SK-N-SH (cell line): ENCODE results near the gene MAGI2. TPM values are rescaled to one million over a fixed set of nuclear protein-coding genes. Genes with fewer than 3 reads are reported as not detected.
A peak's percentile ranks its signal among the peaks of the same experiment; 100 is the strongest.

Experiments
- CTCF ChIA-PET: fragments of 300-600, 350-600 bp; formaldehyde crosslinking; extraction: SDS; loops from one replicate; lab custom pipeline; 2021; lab: Yijun Ruan, JAX
- POLR2A ChIA-PET: fragments of 350-600 bp; sonication (Branson Sonifier 250); formaldehyde crosslinking; extraction: SDS; loops from one replicate; lab custom pipeline; 2020; ENCODE audit warnings: antibody characterized with exemption, inconsistent platforms; lab: Yijun Ruan, JAX
- DNase-seq: peaks from one replicate; pipeline ENCODE4 v3.0.0; 2012
- H2AFZ ChIP-seq: fragments of 200-600 bp; sonication (generic); 2 replicates; pipeline ENCODE4 v1.8.1; 2016; ENCODE audit warnings: antibody characterized with exemption, mild to moderate bottlenecking, low read depth
- H3F3A ChIP-seq: fragments of 200-600 bp; sonication (generic); replicated peaks from 2 replicates; pipeline ENCODE3; 2016; ENCODE audit warnings: antibody characterized with exemption, mild to moderate bottlenecking; ENCODE audit not compliant: insufficient read depth
- H3K27ac ChIP-seq, 2 experiments: fragments of 200-500 bp in 1 of 2; fragments of 200-600 bp in 1 of 2; sonication (Bioruptor generic) in 1 of 2; sonication (generic), shearing (Covaris generic) in 1 of 2; 2 replicates each; pipeline versions ENCODE4 v1.5.1 to v1.6.1; 2014 to 2016; ENCODE audit warnings: low read depth in 2 of 2, inconsistent platforms in 1 of 2, low read length in 1 of 2, mild to moderate bottlenecking in 1 of 2, mixed read lengths in 1 of 2
- H3K27me3 ChIP-seq: fragments of 200-600 bp; sonication (generic), shearing (Covaris generic); 2 replicates; pipeline ENCODE4 v1.6.1; 2016; ENCODE audit warnings: mixed run types; ENCODE audit not compliant: insufficient read depth
- H3K36me3 ChIP-seq, 2 experiments: fragments of 200-500 bp in 1 of 2; fragments of 200-600 bp in 1 of 2; sonication (Bioruptor generic) in 1 of 2; sonication (generic) in 1 of 2; replicated peaks in 1 of 2; 2 replicates each; pipeline versions ENCODE3 to v1.5.1; 2014 to 2016; ENCODE audit warnings: low read length in 1 of 2, mild to moderate bottlenecking in 1 of 2; ENCODE audit not compliant: insufficient read depth in 2 of 2, control insufficient read depth in 1 of 2
- H3K4me1 ChIP-seq, 2 experiments: fragments of 200-500 bp in 1 of 2; fragments of 200-600 bp in 1 of 2; sonication (Bioruptor generic) in 1 of 2; sonication (generic), shearing (Covaris generic) in 1 of 2; 2 replicates each; pipeline versions ENCODE4 v1.5.1 to v1.6.1; 2014 to 2016; ENCODE audit warnings: low read depth in 1 of 2, low read length in 1 of 2, mixed run types in 1 of 2; ENCODE audit not compliant: insufficient read depth in 2 of 2, control insufficient read depth in 1 of 2
- H3K4me2 ChIP-seq: fragments of 200-600 bp; sonication (generic), shearing (Covaris generic); 2 replicates; pipeline ENCODE4 v1.6.1; 2017; ENCODE audit warnings: mixed run types
- H3K4me3 ChIP-seq, 2 experiments: fragments of 200-500 bp in 1 of 2; fragments of 200-600 bp in 1 of 2; sonication (Bioruptor generic) in 1 of 2; sonication (generic), shearing (Covaris generic) in 1 of 2; 2 replicates each; pipeline versions ENCODE4 v1.5.1 to v1.8.1; 2014 to 2016; ENCODE audit warnings: low read depth in 2 of 2, inconsistent platforms in 1 of 2, low read length in 1 of 2, mild to moderate bottlenecking in 1 of 2, mixed read lengths in 1 of 2, moderate library complexity in 1 of 2
- H3K79me2 ChIP-seq: fragments of 200-600 bp; sonication (generic); 2 replicates; pipeline ENCODE4 v1.8.1; 2017; ENCODE audit warnings: mild to moderate bottlenecking; ENCODE audit not compliant: insufficient read depth
- H3K9ac ChIP-seq: fragments of 200-600 bp; sonication (generic); 2 replicates; pipeline ENCODE4 v1.6.1; 2017; ENCODE audit warnings: mixed run types
- H3K9me2 ChIP-seq: fragments of 200-600 bp; sonication (generic); 2 replicates; pipeline ENCODE4 v1.6.1; 2017; ENCODE audit warnings: mixed run types
- H3K9me3 ChIP-seq: fragments of 200-600 bp; sonication (generic); 2 replicates; pipeline ENCODE4 v1.6.1; 2017; ENCODE audit warnings: mixed run types, mild to moderate bottlenecking, moderate library complexity
- H4K20me1 ChIP-seq: fragments of 200-600 bp; sonication (generic); 2 replicates; pipeline ENCODE4 v1.6.1; 2017; ENCODE audit warnings: mild to moderate bottlenecking, mixed run types; ENCODE audit not compliant: insufficient read depth
- CTCF ChIP-seq: fragments of 200-600 bp; sonication (generic); IDR thresholded peaks from 2 replicates; pipeline ENCODE4 v1.6.1; 2017; ENCODE audit warnings: antibody characterized with exemption, mild to moderate bottlenecking, moderate library complexity
- EZH2phosphoT487 ChIP-seq: fragments of 200-600 bp; sonication (generic); IDR thresholded peaks from 2 replicates; pipeline ENCODE4 v1.6.1; 2017; ENCODE audit warnings: low read depth, mixed run types, mild to moderate bottlenecking, antibody characterized with exemption, moderate library complexity, borderline replicate concordance
- FOSL2 ChIP-seq: IDR thresholded peaks from 2 replicates; pipeline ENCODE4 v1.4.0; 2012; ENCODE audit warnings: low read depth, mild to moderate bottlenecking, moderate library complexity, borderline replicate concordance
- FOXJ3 ChIP-seq: sonication (generic); formaldehyde crosslinking; IDR thresholded peaks from 2 replicates; pipeline ENCODE4 v1.5.1; 2020; ENCODE audit warnings: mild to moderate bottlenecking, missing genetic modification reagents
- GATA2 ChIP-seq: sonication (generic); formaldehyde crosslinking; IDR thresholded peaks from 2 replicates; pipeline ENCODE4 v1.5.0; 2020; ENCODE audit warnings: mild to moderate bottlenecking, missing genetic modification reagents
- MEF2A ChIP-seq: IDR thresholded peaks from 2 replicates; pipeline ENCODE4 v1.4.0; 2012; ENCODE audit warnings: low read depth, borderline replicate concordance
- NFIC ChIP-seq: IDR thresholded peaks from 2 replicates; pipeline ENCODE4 v1.4.0; 2012; ENCODE audit warnings: borderline replicate concordance
- NRF1 ChIP-seq: IDR thresholded peaks from 2 replicates; pipeline ENCODE4 v1.6.1; 2012; ENCODE audit warnings: low read depth, mild to moderate bottlenecking, low read length
- REST ChIP-seq: IDR thresholded peaks from 2 replicates; pipeline ENCODE4 v1.6.1; 2012; ENCODE audit warnings: mild to moderate bottlenecking, low read depth, low read length, moderate library complexity
- RFX5 ChIP-seq: IDR thresholded peaks from 2 replicates; pipeline ENCODE4 v1.6.1; 2012; ENCODE audit warnings: mild to moderate bottlenecking, improper control_type of control experiment, low read length
- RXRA ChIP-seq: IDR thresholded peaks from 2 replicates; pipeline ENCODE4 v1.4.0; 2012; ENCODE audit warnings: low read depth, mild to moderate bottlenecking, borderline replicate concordance
- SIN3A ChIP-seq: IDR thresholded peaks from 2 replicates; pipeline ENCODE4 v1.6.1; 2012; ENCODE audit warnings: low read depth, mild to moderate bottlenecking, low read length, moderate library complexity, borderline replicate concordance
- SMC3 ChIP-seq: IDR thresholded peaks from 2 replicates; pipeline ENCODE4 v1.6.1; 2012; ENCODE audit warnings: low read depth, low read length, improper control_type of control experiment
- TAF1 ChIP-seq: IDR thresholded peaks from 2 replicates; pipeline ENCODE4 v1.6.1; 2012; ENCODE audit warnings: low read depth, mild to moderate bottlenecking, low read length, moderate library complexity, borderline replicate concordance
- TCF12 ChIP-seq: IDR thresholded peaks from 2 replicates; pipeline ENCODE4 v1.4.0; 2012
- USF1 ChIP-seq: IDR thresholded peaks from 2 replicates; pipeline ENCODE4 v1.4.0; 2012; ENCODE audit warnings: low read depth, borderline replicate concordance
- ZBTB33 ChIP-seq: IDR thresholded peaks from 2 replicates; pipeline ENCODE4 v1.4.0; 2012; ENCODE audit warnings: low read depth, borderline replicate concordance
- WGBS: methylation state at CpG from one replicate; pipeline ENCODE4 v1.1.6; 2017; ENCODE audit warnings: low lambda C conversion rate; 5-methylcytosine and 5-hydroxymethylcytosine counted together
- polyA plus RNA-seq, 3 experiments: library from polyadenylated mRNA; depleted of rRNA; stranded (reverse); fragments of >200 nt; gene quantifications; 2 replicates each; pipeline ENCODE4 v1.2.3, GENCODE V29; 2012

The MAGI2 gene
- polyA plus RNA-seq, 1 of the 3 experiments (the other 2 are of a cell fraction) = 1.1 TPM

- TF ChIP-seq ZBTB33 (no peak), REST (no peak), FOXJ3 (CRISPR knock-in tag) (no peak), GATA2 (CRISPR knock-in tag) (no peak)
Measured at GRCh38 chr7:79141252-79141651, 312.2 kb downstream of the MAGI2 start (continued).

DNA sequence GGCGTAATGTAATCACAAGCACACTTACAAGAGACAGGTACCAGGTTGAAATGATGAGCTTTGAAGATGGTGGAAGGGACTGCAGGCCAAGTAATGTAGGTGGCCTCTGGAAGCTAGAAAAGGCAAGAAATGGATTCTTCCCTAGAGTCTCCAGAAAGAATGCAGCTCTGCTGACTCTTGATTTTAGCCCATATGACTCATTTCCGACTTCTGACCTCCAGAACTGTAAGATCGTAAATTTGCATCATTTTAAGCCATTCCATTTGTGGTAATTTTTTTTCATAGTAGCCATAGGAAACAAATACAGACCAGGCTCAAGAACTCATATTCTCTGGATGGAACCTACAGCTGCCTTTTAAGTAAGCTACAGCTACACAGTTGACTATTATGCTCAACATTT is 315.5 kb downstream of the MAGI2 start:
- Histone ChIP-seq H3K9me2 (no peaks in the 10 kb centered on the region), H3K4me3 (no peak overlapping the region), H3K9me3 (no peaks in the 10 kb centered on the region), H3K4me2 (no peak overlapping the region), H3F3A (no peaks in the 10 kb centered on the region), H3K4me1 (peaks cover 0 to 2% of the 10 kb centered on the region in 2 experiments; a peak in 1 of 4 replicates), H3K27ac (no peak overlapping the region), H2AFZ (no peak overlapping the region), H3K27me3 (no peaks in the 10 kb centered on the region), H3K79me2 (no peaks in the 10 kb centered on the region), H3K9ac (no peak overlapping the region), H4K20me1 (no peaks in the 10 kb centered on the region), H3K36me3 (no peaks in the 10 kb centered on the region)
- DNase-seq = no peak
- CTCF ChIA-PET = no interaction called here
- WGBS = 80% methylated on average over 3 of the region's 3 CpGs
- POLR2A ChIA-PET = no interaction called here
- peak; percentile 14; the same call in 1 of the 2 replicates for TF ChIP-seq FOSL2
- no peak for TF ChIP-seq FOXJ3 (CRISPR knock-in tag)

GRCh38 chr7:79132844-79133451 is 320.5 kb downstream of the MAGI2 start:
- CTCF ChIA-PET = interaction anchor here (0.6 kb wide), 1 partner anchor 32 kb away, joined by 3 read pairs; no protein-coding TSS in a partner anchor
- POLR2A ChIA-PET = no interaction called here
- WGBS = 83% methylated on average over 4 of the region's 4 CpGs
- TF ChIP-seq NRF1 (no peak), TAF1 (no peak), EZH2phosphoT487 (no peak), NFIC (no peak), USF1 (no peak), MEF2A (no peak), SMC3 (no peak), CTCF (no peak), RXRA (no peak), RFX5 (no peak), FOSL2 (no peak), GATA2 (CRISPR knock-in tag) (no peak), TCF12 (no peak), SIN3A (no peak)

More at GRCh38 chr7:79132844-79133451, 320.5 kb downstream of the MAGI2 start:
- Histone ChIP-seq H3K4me3 (no peak overlapping the region), H3K9ac (no peak overlapping the region), H3K79me2 (no peaks in the 10 kb centered on the region), H2AFZ (no peak overlapping the region), H3K9me3 (no peaks in the 10 kb centered on the region), H3K4me2 (no peak overlapping the region), H3K27ac (no peak overlapping the region), H3K4me1 (no peaks in the 10 kb centered on the region), H3K36me3 (no peaks in the 10 kb centered on the region), H4K20me1 (no peaks in the 10 kb centered on the region), H3K27me3 (no peaks in the 10 kb centered on the region), H3F3A (no peaks in the 10 kb centered on the region), H3K9me2 (no peaks in the 10 kb centered on the region)
- DNase-seq = no peak
